Esophagus squamous epithelium (tissue), 5 donors: Measurements from ENCODE around the gene TLE3. TPM values are rescaled to one million over a fixed set of nuclear protein-coding genes. Genes with fewer than 3 reads are reported as not detected.

Source experiments
- DNase-seq: peaks from one replicate; lab custom pipeline; 2025; lab: John Stamatoyannopoulos, UW
- H3K27ac ChIP-seq, 4 donors: fragments of 200-600 bp; sonication (generic); one replicate each; pipeline ENCODE4 v1.5.1; 2016 to 2019; ENCODE audit warnings: mild to moderate bottlenecking in 1 of 4
- H3K27me3 ChIP-seq, 4 donors: fragments of 200-600 bp; sonication (generic); 1 replicate in 3 of 4; 2 replicates in 1 of 4; pipeline versions ENCODE4 v1.5.1 to v1.6.0; 2017 to 2021; ENCODE audit warnings: antibody characterized with exemption in 1 of 4
- H3K36me3 ChIP-seq, 3 donors: fragments of 200-600 bp; sonication (generic); one replicate each; pipeline ENCODE4 v1.5.1; 2016 to 2019
- H3K4me1 ChIP-seq, 3 donors: fragments of 200-600 bp; sonication (generic); one replicate each; pipeline ENCODE4 v1.5.1; 2017 to 2019
- H3K4me3 ChIP-seq, 4 donors: fragments of 200-600 bp; sonication (generic); 1 replicate in 3 of 4; 2 replicates in 1 of 4; pipeline ENCODE4 v1.5.1; 2016 to 2019; ENCODE audit warnings: mild to moderate bottlenecking in 2 of 4, moderate library complexity in 1 of 4
- H3K9me3 ChIP-seq, 3 donors: fragments of 200-600 bp; sonication (generic); one replicate each; pipeline ENCODE4 v1.5.1; 2016 to 2019
- POLR2A ChIP-seq, 4 donors: fragments of 450-650 bp; IDR thresholded peaks; one replicate each; pipeline ENCODE4 v1.6.1; 2017; ENCODE audit warnings: antibody characterized with exemption in 4 of 4, mild to moderate bottlenecking in 4 of 4, moderate library complexity in 3 of 4
- WGBS, 2 donors: methylation state at CpG; one replicate each; pipeline ENCODE4 v1.1.5; 2018; 5-methylcytosine and 5-hydroxymethylcytosine counted together
- intact Hi-C: fragments of 100-400 bp; cut with DNase I; formaldehyde crosslinking; loops from one replicate; pipeline ENCODE4 v1.15.0; 2022
- total RNA-seq, 4 donors: library from RNA; depleted of rRNA; stranded (reverse); fragments of >200 nt; gene quantifications; one replicate each; pipeline ENCODE4 v1.1.0, GENCODE V29; 2016
- TF ChIP-seq, protein P1 (sequence below), 6 experiments: fragments of 450-650 bp in 4 of 6; fragments of 200-600 bp in 2 of 6; sonication (generic) in 2 of 6; IDR thresholded peaks; one replicate each; pipeline ENCODE4 v1.5.1; 2016 to 2019; ENCODE audit warnings: antibody characterized with exemption in 6 of 6, mild to moderate bottlenecking in 4 of 6, moderate library complexity in 4 of 6
- donor health status: DM: yes; HTN: yes; CAD: no.

The TLE3 gene
- total RNA-seq, 4 donors from 2014 or later, result 49.6 to 133 (median 64.4) TPM

DNA sequence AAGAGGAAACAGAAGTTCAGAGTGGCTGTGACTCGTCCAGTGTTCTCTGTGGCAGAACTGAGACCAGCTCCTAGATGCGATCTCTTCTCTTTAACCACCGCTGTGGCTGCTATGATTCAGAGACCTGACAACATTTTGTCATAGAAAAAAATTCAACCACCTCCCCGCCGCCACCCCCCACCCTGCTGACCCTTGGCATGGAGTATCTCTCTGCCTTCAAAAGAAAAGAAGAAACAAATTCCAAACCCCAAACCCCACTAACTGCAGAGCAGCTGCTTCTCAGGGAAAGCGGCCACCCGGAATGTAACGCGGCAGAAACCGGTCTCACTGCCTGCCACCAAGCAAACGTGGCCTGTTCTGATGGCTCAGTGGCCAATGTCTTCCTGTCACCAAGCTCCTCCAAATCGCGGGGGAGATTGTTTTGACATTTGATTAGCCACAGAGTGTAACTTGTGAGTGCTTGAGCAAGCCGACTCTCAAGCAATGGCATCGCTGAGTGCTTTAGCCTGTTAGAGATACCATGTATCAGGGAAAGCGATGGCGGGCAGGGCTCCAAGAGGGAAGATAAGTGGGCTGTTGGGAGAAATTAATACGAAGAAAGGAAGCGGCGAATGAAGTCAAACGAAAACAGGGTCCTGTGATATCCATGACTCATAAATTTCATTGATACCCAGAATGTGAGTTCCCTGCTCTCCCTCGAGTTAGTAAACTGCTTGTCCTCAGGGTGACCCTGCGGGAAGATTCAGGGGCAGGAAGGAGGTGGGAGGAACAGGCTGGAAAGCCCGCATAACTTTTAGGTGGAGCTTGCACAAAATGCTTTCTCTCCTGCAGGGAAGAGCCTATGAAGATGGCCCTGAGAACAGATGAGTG is 44.8 kb upstream of the TLE3 start:
- 56 to 70% methylated on average over 17 to 24 of the region's 24 CpGs for WGBS, 2 donors
- peaks cover 0 to 32% (median 0%) of the 10 kb centered on the region in 4 donors for H3K27me3 ChIP-seq
- H3K4me1 ChIP-seq, result peaks cover 3 to 21% (median 20%) of the 10 kb centered on the region in 3 donors
- DNase-seq, result no peak
- H3K4me3 ChIP-seq, result no peak overlapping the region
- H3K27ac ChIP-seq, result no peak overlapping the region
- intact Hi-C loops, result no loop called here
- H3K36me3 ChIP-seq, result no peaks in the 10 kb centered on the region
- TF ChIP-seq POLR2A (IDR thresholded peaks at IDR 0.05), result no peak
- TF ChIP-seq, protein P1, sequence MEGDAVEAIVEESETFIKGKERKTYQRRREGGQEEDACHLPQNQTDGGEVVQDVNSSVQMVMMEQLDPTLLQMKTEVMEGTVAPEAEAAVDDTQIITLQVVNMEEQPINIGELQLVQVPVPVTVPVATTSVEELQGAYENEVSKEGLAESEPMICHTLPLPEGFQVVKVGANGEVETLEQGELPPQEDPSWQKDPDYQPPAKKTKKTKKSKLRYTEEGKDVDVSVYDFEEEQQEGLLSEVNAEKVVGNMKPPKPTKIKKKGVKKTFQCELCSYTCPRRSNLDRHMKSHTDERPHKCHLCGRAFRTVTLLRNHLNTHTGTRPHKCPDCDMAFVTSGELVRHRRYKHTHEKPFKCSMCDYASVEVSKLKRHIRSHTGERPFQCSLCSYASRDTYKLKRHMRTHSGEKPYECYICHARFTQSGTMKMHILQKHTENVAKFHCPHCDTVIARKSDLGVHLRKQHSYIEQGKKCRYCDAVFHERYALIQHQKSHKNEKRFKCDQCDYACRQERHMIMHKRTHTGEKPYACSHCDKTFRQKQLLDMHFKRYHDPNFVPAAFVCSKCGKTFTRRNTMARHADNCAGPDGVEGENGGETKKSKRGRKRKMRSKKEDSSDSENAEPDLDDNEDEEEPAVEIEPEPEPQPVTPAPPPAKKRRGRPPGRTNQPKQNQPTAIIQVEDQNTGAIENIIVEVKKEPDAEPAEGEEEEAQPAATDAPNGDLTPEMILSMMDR (IDR thresholded peaks at IDR 0.05), result no peak
- no peaks in the 10 kb centered on the region for H3K9me3 ChIP-seq

DNA sequence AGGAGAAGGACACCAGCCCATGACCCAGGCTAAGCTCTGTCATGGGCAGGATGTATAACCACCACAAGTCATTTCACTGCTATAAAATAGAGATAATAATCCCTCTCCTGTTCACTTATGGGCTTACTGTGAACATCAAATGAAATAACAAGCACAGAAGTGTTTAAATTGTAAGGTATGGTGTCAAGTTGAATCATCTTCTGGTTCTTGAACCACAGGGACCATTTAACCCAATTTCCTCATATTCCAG is 44.3 kb upstream of the TLE3 start:
- TF ChIP-seq, protein P1 (IDR thresholded peaks at IDR 0.05), result no peak
- TF ChIP-seq POLR2A (IDR thresholded peaks at IDR 0.05), result no peak
- no peak overlapping the region for H3K27ac ChIP-seq
- intact Hi-C loops, result no loop called here
- H3K4me3 ChIP-seq, result no peak overlapping the region
- no peaks in the 10 kb centered on the region for H3K36me3 ChIP-seq
- H3K27me3 ChIP-seq, result peaks cover 0 to 27% (median 0%) of the 10 kb centered on the region in 4 donors
- H3K4me1 ChIP-seq, result peaks cover 3 to 21% (median 20%) of the 10 kb centered on the region in 3 donors
- no peaks in the 10 kb centered on the region for H3K9me3 ChIP-seq
- DNase-seq, result no peak

DNA sequence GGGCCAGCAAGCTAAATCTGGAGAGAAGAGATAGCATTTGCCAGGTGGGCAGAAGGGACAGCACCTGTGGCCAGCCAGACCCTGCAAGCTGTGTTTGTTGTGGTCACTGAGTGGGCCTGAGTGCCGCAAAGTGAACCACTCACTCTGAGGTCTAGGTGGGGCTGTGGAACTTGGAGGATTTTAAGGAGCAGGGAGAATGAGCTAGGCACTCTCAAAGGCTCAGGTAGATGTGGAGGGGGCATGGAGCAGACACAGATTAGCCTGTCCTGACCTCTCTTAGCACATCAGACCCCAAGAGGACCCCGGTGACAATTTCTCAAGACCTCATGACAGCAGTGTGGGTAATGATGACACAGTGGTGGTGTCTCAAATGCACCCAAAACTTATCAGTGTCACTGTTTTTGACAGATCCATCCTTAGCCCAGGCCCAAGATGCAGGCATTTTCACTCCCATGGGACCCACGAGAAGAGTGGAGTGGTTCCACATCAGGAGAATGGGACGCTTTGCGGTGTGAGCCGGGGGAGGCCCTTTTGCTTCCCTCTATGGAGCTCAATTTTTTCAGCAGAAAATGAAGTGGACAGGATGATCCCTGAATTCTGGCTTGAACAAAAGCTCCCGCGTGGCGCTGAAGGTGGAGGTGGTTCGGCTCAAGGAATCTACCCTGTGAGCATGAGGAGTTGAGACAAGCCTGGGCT is 43.8 kb upstream of the TLE3 start:
- Histone ChIP-seq H3K4me3 (peak overlapping the region in 1 of 4 donors; percentile 51), H3K9me3 (no peaks in the 10 kb centered on the region), H3K4me1 (peaks cover 3 to 21% (median 20%) of the 10 kb centered on the region in 3 donors), H3K36me3 (no peaks in the 10 kb centered on the region), H3K27ac (no peak overlapping the region), H3K27me3 (peaks cover 0 to 24% (median 0%) of the 10 kb centered on the region in 4 donors)
- no peak for DNase-seq
- 88 to 89% methylated on average over 9 to 10 of the region's 10 CpGs for WGBS, 2 donors
- intact Hi-C loops, result no loop called here
- TF ChIP-seq POLR2A (IDR thresholded peaks at IDR 0.05), result no peak
- TF ChIP-seq, protein P1 (IDR thresholded peaks at IDR 0.05), result no peak

DNA sequence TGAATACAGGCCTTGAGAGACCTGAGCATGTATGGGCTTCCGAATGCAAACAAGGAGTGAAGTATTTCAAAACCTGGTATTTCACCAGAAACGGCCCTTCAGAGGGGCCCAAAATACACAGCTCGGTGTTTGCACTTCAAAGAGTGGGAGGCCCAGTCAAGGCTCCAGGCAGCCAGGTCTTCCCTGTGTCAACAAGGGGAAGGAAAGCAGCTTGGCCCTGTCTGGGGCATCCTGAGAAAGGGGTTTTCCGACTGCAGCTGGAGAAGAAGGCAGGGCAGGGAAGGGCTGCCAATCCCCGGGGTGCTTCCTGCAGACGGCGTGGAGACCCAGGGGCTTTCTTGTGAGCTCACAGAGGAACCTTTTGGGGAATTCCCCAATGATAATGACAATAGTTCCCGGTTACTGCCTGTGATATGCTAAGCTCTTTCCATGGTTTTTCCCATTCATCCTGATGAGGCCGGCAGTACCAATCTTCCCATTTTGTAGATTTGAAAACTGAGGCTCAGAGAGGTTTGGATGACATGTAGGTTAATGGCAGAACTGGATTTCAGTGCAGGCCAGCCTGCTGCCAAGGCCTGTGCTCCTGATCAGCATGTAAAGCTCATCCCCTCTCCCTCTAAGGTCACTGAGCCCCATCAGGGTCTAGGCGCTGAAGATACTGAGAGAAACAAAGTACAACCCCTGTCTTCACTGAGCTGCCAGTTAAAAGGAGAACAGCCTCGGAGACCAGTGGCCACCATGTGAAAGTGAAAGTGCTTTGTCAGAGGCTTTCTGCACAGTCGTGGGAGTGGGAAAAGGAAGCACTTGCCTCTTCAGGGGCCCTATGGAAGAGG is 43.0 kb upstream of the TLE3 start:
- intact Hi-C loops, result no loop called here
- no peaks in the 10 kb centered on the region for H3K36me3 ChIP-seq

More for the DNA sequence above, 43.0 kb upstream of the TLE3 start:
- 11 to 38% methylated on average over 5 to 10 of the region's 12 CpGs for WGBS, 2 donors
- Histone ChIP-seq H3K4me1 (peaks cover 3 to 21% (median 20%) of the 10 kb centered on the region in 3 donors), H3K9me3 (no peaks in the 10 kb centered on the region), H3K27me3 (peaks cover 0 to 19% (median 0%) of the 10 kb centered on the region in 4 donors), H3K4me3 (peak overlapping the region in 1 of 4 donors; percentile 51), H3K27ac (no peak overlapping the region)
- no peak for DNase-seq
- no peak for TF ChIP-seq POLR2A (IDR thresholded peaks at IDR 0.05)
- TF ChIP-seq, protein P1 (IDR thresholded peaks at IDR 0.05), result no peak
